Germinal center (tissue), 1 donor: ENCODE data around the gene IL20.
"Not testable (repeated sequence)": the region's sequence is repeated elsewhere in the genome, so short reads cannot be mapped to it uniquely, and the experiment has no call there.

ENCODE experiments used
- DNase-seq: peaks from one replicate; pipeline ENCODE4 v3.0.0; 2012; ENCODE audit warnings: mixed read lengths, low spot score

IL20 gene

GRCh38 chr1:206842854-206843253, 22.6 kb upstream of the IL20 start:
- no peak for DNase-seq

DNA sequence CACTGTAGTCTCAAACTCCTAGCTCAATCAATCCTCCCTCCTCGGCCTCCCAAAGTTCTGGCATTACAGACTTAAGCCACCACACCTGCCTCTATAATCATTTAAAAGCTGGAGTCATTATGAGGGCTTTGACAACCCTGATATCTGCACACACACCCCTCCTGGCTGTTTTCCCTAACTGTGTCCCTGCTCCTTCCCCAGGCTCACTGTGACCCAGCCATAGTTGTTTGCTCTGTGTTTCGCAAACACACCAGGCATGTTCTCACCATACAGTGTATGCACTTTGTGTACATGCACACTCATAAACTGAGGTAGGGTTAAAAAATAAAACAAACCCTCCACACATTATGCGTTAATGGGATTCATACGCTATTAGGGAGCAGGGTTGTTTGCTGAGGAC, 21.8 kb upstream of the IL20 start:
- no peak for DNase-seq

- no peak for DNase-seq
Observed at GRCh38 chr1:206846487-206846886, 18.9 kb upstream of the IL20 start.

DNA sequence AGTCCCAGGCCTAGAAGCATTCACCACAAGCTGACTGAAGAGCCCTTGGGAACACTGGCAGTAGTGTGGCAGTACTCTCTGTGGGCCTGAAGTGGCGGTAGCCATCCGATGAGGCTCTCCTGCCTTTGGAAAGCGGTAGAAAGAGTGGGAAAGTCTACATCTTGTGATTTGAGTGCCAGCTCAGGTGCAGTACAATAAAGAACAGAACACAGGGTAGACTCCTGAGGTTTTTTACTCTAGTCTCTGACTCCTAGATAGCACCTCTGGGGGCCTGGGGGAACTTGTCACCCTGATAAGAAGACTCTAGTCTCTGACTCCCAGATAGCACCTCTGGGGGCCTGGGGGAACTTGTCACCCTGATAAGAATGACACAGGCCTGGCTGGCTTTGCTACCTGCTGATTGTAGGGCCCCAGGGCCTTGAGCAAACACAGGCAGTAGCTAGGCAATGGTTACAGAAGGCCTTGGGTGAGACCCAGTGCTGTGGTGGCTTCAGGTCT, 18.0 kb upstream of the IL20 start:
- no peak for DNase-seq

GRCh38 chr1:206847946-206848345, 17.5 kb upstream of the IL20 start:
- no peak for DNase-seq

DNA sequence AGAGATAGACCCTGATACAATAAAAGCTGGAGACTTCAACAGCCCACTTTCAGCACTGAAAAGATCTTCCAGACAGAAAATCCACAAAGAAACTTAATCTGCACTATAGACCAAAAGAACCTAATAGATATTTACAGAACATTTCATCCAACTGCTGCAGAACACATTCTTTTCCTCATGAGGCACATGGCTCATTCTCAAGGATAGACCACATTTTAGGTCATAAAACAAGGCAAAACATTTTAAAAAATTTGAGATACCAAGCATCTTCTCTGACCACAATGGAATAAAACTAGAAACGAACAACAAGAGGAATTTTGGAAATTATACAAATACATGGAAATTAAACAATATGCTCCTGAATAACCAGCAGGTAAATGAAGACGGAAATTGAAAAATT, 15.0 kb upstream of the IL20 start:
- DNase-seq: no peak

DNA sequence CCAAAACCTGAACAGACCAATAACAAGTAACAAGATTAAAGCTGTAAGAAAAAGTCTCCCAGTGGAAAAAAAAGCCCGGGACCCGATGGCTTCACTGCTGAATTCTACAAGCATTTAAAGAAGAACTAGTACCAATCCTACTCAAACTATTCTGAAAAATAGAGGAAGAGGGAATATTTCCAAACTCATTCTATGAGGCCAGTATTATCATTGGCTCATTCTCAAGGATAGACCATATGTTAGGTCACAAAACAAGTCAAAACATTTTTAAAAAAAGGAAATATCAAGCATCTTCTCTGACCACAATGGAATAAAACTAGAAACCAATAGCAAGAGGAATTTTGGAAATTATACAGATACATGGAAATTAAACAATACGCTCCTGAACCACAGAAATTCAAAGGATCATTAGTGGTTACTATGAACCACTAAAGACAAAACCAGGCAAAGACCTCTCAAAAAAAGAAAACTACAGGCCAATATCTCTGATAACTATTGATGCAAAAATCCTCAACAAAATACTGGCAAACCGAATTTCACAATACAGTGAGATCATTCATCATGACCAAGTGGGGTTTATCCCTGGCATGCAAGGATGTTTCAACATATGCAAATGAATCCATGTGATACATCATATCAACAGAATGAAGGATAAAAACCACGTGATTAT, 13.9 kb upstream of the IL20 start:
- no peak for DNase-seq

DNA sequence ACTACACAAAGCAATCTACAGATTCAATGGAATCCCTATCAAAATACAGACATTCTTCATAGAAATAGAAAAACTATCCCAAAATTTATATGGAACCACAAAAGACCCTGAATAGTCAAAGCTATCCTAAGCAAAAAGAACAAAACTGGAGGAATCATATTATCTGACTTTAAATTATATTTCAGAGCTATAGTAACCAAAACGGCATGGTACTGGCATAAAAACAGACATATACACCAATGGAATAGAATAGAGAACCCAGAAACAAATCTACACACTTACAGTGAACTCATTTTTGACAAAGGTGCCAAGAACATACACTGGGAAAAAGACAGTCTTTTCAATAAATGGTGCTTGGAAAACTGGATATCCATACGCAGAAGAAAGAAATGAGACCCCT, 12.8 kb upstream of the IL20 start:
- DNase-seq: not testable (repeated sequence)

DNA sequence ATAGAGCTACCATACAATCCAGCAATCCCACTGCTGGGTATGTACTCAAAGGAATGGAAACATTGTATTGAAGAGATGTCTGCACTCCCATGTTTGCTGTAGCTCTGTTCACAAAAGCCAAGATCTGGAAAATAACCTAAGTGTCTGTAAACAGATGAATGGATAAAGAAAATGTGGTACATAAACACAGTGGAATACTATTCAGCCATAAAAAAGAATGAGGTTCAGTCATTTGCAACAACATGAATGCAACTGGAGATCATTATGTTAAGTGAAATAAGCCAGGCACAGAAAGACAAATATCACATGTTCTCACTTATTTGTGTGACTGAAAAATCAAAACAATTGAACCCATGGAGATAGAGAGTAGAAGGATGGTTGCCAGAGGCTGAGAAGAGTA, 11.7 kb upstream of the IL20 start:
- not testable (repeated sequence) for DNase-seq

GRCh38 chr1:206854401-206855129, 10.9 kb upstream of the IL20 start:
- no peak for DNase-seq

GRCh38 chr1:206855859-206856258, 9.6 kb upstream of the IL20 start:
- no peak for DNase-seq

DNA sequence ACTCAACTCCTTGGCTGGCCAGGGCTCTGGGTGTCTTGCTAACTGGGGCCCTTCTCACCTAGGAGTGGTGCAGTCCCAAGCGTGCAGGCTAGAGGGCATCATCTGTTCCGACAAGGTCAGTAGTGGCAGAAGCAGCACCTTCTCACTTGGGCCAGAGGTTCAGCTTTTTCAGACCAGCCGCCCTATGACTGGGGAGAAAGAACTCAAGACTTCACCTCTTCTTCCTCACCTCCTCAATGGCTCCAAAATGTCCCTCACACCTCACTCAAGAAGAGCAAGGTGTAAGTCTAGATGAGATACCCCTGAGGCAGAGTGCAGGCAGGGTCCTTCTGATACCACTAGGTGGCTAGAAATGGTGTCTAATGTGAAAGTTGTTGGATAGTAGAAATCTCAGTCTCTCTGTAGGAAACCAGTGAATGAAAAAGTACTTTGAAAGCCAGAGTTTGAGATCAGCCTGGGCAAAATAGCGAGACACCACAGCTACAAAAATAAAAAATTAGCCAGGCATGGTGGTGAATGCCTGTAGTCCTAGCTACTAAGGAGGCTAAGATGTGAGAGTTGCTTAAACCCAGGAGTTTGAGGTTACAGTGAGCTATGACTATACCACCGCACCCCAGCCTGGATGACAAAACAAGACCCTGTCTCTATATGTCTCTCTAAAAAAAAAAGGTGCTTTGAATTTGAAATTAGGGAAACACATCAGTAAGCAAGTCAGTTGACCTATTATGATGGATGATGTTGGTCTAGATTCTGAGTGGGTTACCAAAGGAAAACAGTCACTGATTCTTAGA, 8.6 kb upstream of the IL20 start:
- DNase-seq: peak; percentile 42

GRCh38 chr1:206859082-206859521, 6.3 kb upstream of the IL20 start:
- no peak for DNase-seq

- no peak for DNase-seq
Observed at GRCh38 chr1:206860165-206860564, 5.3 kb upstream of the IL20 start.

DNA sequence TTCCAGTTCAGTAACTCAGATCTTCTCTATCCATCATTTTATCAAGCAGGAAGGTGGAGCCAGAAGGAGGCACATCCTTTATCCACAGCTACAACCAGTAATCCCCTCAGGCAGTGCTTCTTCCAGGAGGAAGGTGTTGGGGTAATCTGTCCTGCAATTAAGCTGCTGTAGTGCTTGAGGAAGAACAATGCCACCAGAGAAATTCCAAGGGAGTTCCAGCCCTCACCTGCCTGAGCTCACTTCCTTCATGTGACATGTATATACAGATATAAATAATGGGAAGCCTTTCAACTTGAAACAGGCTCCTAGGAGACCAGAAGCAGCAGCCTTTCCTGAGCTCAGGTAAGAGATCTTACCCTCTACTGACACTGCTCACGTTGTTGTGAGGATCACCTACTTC, 2.2 kb upstream of the IL20 start:
- no peak for DNase-seq

DNA sequence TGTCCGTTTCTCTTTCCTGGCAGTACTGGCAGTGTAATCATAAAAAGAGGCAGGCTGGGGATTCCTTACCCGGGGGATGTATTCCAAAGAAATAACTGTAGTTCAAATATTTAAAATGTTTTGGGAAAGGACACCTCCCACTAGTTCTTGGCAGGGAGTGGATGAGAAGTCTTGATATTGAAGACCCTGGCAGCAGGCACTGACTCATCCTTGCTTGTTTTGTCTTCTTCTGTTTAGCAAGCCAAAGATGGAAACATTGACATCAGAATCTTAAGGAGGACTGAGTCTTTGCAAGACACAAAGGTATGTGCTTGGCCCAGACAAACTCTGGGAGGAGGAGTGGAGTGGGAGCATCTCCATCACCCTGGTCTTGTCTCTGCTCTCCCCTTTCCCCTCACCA, 639 bp downstream of the IL20 start:
- DNase-seq: no peak

DNA sequence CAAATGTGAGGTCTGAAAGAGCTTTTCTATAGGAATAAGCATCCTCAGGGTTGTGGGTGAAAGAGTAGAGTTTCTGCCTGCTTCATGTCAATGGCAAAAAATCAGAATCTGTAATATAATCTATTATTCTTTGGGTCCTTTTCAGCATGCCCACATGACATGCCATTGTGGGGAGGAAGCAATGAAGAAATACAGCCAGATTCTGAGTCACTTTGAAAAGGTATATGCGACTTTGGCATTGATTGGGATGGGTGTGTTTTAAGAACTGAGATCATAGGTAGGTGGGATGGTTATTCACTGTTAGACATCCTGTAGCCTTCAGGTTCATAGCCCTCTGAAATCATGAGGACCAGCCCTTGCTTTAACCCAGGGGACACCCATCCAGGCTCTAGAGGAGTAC, 1.8 kb downstream of the IL20 start:
- no peak for DNase-seq

GRCh38 chr1:206867716-206868115, 2.3 kb downstream of the IL20 start:
- no peak for DNase-seq

DNA sequence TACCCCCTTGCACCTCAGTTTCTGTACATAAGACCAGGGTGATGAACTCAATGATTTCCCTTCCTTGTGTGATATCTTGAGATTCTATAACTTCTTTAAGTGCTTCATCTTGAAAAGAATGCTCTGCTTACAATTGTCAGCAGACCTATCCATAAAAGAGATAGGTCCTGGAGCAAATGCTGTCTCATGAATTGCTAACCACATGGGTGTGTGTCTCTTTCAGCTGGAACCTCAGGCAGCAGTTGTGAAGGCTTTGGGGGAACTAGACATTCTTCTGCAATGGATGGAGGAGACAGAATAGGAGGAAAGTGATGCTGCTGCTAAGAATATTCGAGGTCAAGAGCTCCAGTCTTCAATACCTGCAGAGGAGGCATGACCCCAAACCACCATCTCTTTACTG, 2.8 kb downstream of the IL20 start:
- DNase-seq: no peak

DNA sequence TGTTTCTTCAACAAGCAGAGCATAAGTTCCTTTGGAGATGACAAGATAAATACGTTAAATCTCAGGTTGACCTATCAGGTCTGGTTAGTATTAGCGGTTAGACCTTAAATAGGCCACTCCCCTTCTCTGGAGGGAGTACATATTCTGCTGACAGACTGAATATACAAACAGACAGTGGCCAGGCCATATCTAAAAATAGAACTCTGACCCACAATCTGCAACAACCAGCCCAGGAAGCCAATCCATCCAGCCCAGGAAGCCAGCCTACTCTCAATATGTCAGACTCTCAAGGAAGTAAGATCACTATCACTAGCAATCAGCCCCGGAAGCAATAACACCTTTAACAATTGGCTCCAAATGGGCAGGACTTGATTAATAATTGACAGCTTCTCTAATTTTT, 6.7 kb downstream of the IL20 start:
- no peak for DNase-seq

DNA sequence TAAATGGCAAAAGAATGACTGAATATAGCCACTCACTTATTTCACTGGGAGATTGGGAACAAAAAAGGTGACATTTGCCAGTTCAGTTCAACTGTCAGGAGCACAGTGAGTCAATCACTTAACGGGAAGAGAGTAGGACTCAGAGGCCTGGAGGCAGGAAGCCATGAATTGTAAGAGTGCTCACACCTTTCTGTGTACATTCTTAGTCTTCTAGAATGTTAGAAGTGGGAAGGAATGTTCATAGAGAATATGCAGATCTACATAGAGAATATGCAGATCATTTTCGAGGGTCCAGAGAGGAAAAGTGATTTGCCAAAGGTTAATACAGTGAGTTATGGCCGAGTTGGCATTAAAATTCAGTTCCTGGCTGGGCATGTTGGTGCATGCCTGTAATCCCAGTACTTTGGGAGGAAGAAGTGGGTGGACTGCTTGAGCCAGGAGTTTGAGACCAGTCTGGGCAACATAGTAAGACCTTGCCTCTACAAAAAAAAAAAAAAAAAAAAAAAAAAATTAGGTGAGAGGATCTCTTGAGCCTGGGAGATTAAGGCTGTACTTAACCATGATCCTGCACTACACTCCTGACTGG, 8.3 kb downstream of the IL20 start:
- no peak for DNase-seq

GRCh38 chr1:206875752-206876377, 10.4 kb downstream of the IL20 start:
- no peak for DNase-seq
